GM13977 (cell line): ENCODE results near the gene DENND1A.

ENCODE experiments used
- DNase-seq: peaks from one replicate; pipeline ENCODE4 v3.0.0; 2012; ENCODE audit warnings: low spot score
- in situ Hi-C: fragments of 300-500 bp; cut with MboI; formaldehyde crosslinking; loops from one replicate; pipeline ENCODE4 v1.12.0; 2022; ENCODE audit warnings: low sequenced_read_pairs, low pct_unique_long_range_greater_than_20kb, mixed read lengths, inconsistent platforms; ENCODE audit not compliant: unreplicated experiment
- TF ChIP-seq, protein P1 (sequence below): IDR thresholded peaks from 2 replicates; pipeline ENCODE4 v1.5.1; 2012; ENCODE audit warnings: mild to moderate bottlenecking, control low read depth; ENCODE audit not compliant: insufficient read depth; ENCODE audit errors: extremely low read depth, missing control alignments

DENND1A gene

DNA sequence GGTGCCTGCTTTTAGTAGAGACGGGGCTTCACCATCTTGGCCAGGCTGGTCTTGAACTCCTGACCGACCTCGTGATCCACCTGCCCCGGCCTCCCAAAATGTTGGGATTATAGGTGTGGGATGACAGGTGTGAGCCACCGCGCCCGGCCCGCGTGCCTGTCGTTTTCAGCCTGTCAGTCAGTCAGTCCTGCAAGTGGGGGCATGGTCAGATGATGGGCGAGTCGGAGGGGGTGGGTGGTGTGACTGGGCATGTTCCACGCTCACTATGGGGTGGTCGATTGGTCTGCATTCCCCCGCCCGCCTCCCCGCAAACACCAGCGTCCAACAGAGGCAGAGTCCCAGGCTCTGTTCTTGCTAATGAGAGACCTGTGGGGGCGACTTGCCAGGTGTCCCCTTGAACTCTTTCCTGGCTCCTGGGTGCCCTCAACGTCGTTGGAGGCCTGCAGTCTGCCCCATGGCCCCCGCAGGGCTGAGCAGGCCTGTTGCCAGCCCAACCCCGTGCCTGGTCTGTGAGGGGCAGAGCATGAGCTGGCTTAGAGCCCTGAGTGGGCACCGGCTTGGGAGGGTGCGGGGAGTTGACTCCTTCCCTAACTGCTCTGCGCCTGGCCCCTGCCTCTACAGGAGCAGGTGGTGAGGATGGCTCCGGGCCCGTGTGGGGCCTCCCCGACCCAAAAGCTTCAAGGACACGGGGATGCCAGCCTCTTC lies 550.8 kb downstream of the DENND1A start:
- TF ChIP-seq, protein P1, sequence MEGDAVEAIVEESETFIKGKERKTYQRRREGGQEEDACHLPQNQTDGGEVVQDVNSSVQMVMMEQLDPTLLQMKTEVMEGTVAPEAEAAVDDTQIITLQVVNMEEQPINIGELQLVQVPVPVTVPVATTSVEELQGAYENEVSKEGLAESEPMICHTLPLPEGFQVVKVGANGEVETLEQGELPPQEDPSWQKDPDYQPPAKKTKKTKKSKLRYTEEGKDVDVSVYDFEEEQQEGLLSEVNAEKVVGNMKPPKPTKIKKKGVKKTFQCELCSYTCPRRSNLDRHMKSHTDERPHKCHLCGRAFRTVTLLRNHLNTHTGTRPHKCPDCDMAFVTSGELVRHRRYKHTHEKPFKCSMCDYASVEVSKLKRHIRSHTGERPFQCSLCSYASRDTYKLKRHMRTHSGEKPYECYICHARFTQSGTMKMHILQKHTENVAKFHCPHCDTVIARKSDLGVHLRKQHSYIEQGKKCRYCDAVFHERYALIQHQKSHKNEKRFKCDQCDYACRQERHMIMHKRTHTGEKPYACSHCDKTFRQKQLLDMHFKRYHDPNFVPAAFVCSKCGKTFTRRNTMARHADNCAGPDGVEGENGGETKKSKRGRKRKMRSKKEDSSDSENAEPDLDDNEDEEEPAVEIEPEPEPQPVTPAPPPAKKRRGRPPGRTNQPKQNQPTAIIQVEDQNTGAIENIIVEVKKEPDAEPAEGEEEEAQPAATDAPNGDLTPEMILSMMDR = no peak
- in situ Hi-C loops = no loop called here
- DNase-seq = no peak

DNA sequence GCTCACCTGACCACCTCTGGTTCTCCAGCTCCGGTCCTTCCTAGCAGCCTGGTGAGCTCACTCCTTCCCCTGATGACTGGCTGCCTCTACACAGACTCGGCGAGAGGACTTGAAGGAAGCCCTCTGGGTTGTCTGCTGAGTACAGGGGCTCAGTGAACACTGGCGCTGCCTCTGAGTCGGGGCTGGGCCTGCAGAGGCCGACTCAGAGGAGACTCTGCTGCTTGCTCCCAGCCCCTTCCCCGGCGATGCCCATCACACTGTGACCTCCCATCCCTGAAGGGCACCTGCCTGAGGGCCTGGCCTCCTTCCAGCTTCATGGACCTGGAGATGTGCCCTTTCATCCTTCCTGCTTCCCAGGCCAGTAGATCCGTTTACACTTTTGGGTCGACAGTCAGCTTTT lies 551.9 kb downstream of the DENND1A start:
- in situ Hi-C loops = no loop called here
- DNase-seq = no peak
- TF ChIP-seq, protein P1 = no peak

DNA sequence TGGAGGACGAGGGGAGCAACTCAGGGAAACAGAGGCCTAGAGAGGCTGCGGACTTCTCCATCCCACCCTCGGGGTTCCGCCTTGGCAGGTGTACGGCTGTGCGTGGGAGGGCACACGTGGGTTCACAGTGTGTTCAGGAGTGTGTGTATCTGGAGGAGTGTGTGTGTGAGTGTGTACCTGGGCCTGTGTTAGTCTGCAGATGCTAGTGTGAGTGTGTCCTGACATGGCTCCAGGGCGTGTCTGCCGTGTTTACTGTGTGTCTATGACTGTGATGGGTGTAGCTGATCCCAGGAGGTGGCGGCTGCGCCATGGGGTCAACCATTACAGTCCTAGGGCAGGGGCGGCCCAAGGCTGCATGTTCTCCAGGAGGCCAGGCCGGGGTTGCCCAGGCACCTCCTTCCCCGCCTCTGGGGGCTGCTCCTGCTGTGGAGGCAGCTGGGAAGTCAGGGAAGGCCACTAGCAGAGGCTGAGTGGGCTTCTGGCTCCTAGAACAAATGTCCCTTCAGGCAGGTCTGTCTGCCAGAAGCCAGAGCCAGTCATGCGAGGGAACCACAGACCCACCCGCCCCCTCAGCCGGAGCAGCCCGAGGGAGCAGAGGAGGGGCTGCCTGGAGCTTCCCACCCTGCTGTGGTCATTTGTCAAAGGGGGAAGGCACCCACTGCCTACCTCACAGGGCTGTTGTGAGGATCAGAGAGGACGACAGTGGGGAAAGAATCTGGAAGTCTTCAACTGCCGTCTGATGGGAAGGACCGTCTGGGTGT lies 552.5 kb downstream of the DENND1A start:
- in situ Hi-C loops = no loop called here
- TF ChIP-seq, protein P1 = no peak
- DNase-seq = no peak

DNA sequence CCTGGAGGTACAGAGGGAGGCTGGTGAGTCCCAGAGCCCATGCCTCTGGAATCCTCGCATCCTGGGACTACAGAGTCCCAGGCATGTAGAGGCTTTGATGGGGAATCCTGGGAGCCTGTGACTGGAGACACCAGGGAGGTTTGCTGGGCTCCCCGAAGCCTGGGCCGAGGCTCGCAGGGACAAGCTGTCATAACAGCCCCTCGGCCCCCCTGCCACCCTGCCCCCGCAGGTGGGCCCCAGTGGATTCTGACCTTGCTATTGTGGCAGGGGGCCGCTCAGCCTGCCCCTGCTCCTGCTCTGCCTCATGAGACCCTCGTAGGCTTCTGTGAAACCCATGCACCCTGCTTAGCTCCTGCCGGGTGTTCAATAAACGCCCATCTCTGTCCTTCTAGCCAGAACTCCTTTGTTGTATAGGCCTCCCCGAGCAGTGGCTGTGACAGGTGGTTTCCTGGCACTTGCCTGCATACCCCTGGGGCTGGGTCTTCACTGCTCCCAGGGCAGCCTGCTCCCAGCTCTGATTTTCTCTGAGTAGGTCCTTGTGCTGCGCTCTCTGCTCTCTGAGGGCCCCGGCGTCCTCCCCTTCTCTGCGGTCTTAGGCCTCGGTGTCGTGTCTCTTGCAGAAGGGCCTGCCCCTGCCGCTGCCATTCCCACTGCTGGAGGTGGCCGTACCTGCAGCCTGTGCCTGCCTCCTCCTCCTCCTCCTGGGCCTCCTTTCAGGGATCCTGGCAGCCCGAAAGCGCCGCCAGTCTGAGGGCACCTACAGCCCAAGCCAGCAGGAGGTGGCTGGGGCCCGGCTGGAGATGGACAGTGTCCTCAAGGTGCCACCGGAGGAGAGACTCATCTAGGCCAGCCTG lies 553.5 kb downstream of the DENND1A start:
- in situ Hi-C loops = no loop called here
- TF ChIP-seq, protein P1 = no peak
- DNase-seq = no peak

DNA sequence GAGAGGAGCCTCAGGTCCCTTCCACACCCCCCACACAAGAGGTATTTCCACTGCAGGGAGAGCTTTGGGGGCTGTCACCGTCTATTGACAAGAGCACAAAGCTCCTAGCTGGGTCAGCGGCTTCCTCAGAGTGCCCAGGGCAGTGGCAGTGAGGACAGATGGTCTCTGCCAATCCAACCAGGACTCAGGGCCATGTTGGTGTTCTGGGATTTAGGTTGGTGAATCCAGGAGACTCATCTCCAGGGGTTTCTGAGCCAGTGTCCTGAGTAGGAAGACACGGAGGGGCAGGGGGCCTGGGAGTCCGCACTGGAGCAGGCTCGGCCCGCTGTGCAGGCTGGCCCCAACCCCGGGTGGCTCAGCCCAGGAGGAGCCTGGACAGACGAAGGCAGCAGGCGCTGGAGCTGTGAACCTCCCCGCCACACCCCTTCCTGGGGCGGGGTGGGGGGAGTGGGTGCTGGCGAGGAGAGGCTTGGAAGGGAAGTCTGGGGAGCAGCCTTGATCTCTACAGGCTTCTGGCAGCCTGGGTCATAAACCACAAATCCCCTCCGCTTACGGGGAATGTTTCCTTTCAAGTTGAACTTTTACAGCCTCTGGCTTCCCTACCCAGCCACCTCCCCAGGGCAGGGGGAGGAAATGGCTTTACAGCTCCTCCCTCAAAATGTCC lies 554.3 kb downstream of the DENND1A start:
- TF ChIP-seq, protein P1 = no peak
- in situ Hi-C loops = no loop called here
- DNase-seq = no peak

DNA sequence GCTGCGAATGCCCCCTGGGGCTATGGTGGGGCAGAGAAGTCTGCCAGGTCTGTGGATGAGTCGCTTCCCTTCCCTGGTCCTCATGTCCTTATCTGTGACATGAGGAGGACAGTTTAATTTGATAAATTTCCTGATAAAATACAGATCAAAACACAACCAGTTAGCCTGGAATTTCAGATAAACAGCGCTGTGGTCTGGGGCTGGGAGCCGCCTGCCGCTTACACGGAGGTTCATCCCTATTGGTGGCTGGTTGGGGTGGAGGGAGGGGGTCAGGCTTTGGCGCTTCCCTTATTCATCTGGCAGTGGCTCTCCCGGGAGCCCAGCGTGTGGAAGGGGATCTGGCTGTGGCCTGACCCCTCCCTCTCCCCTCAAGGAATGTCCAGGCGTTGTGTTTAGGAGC lies 556.0 kb downstream of the DENND1A start:
- TF ChIP-seq, protein P1 = no peak
- in situ Hi-C loops = loop anchor here (25.0 kb wide), 1 partner anchor 912 kb away; no protein-coding TSS in a partner anchor
- no peak for DNase-seq
